ENCODE measurements around the gene C3orf80. TPM values are rescaled to one million over a fixed set of nuclear protein-coding genes. Genes with fewer than 3 reads are reported as not detected.
A peak's percentile ranks its signal among the peaks of the same experiment; 100 is the strongest.
"Not testable (repeated sequence)": the region's sequence is repeated elsewhere in the genome, so short reads cannot be mapped to it uniquely, and the experiment has no call there.

The C3orf80 gene
- total RNA-seq, 2 donors from 2014 or later = not detected

DNA sequence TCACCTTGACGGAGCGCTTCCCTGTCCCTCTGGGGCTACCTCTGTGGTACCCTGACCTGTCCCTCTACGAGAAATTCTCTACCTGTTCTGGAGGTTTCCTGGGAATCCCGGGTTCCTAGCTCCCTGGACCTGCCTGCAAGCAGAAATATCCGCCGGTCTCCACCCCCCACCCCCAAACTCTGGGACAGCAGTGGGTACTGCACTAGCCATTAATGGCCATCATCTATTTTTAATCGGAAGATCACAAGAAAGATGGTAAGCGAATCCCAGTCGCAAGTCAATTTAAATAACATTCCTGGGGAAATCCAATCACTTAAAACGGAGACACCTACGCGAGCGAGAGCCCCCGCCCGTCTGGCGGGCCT lies 429 bp upstream of the C3orf80 start:
- Mint-ChIP-seq H3K27ac (no peak overlapping the region), H3K4me3 (peak overlapping the region; percentile 77), H3K27me3 (peaks cover 31 to 44% of the 10 kb centered on the region in 2 donors), H3K4me1 (ENCODE audit: low read depth in 2 of 2) (peaks cover 10 to 18% of the 10 kb centered on the region in 2 donors), H3K9me3 (no peaks in the 10 kb centered on the region), H3K36me3 (no peaks in the 10 kb centered on the region)
- DNase-seq (ENCODE audit: low spot score) = no peak
- ATAC-seq = no peak

DNA sequence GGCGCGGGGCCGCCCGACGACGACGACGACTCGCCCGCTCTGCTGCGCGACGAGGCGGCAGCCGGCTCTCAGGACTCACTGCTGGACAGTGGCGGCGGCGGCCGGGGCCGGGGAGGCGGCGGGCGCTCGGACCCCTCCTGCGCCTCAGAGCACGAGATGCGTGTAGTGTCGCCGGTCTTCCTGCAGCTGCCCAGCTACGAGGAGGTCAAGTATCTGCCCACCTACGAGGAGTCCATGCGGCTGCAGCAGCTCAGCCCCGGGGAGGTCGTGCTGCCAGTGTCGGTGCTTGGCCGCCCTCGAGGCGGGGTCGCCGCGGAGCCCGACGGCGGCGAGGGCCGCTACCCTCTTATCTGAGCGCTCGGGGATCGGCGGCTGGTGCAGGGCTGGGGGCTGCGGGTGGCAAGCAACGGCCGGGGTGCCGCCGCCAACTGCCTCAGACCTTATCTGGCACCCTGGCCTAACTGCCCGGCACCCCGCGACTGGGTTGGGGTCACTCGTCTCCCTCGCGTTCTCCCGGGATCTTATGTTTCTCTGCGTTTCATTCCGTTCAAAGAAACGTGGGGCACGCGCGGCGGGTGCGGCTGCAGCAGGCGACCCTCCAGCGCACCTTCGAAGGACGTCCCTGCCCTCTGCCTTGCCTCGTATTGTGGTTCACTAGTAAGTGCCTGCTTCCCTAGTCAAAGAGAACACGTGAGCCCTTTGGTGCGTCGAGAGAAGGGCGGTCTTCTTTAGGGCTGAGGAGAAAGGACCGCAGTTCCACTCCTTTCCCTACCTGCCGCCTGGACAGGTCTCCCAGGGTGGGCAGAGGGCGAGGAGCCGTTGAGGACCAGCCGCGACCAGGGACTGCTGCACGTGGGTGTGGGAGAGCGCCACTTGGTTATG lies 1.0 kb downstream of the C3orf80 start:
- ATAC-seq (peak in 1 of 2 donors; percentile 37), DNase-seq (ENCODE audit: low spot score) (no peak)
- Mint-ChIP-seq H3K36me3 (no peaks in the 10 kb centered on the region), H3K4me1 (ENCODE audit: low read depth in 2 of 2) (peaks cover 10 to 18% of the 10 kb centered on the region in 2 donors), H3K27me3 (peaks cover 31 to 45% of the 10 kb centered on the region in 2 donors), H3K4me3 (peak overlapping the region; percentile 81), H3K9me3 (no peaks in the 10 kb centered on the region), H3K27ac (no peak overlapping the region)

GRCh38 chr3:160227419-160227818 lies 2.2 kb downstream of the C3orf80 start:
- Mint-ChIP-seq H3K4me1 (ENCODE audit: low read depth in 2 of 2) (peaks cover 10 to 18% of the 10 kb centered on the region in 2 donors), H3K36me3 (no peaks in the 10 kb centered on the region), H3K27ac (no peak overlapping the region), H3K9me3 (no peaks in the 10 kb centered on the region), H3K4me3 (no peak overlapping the region), H3K27me3 (peaks cover 35 to 45% of the 10 kb centered on the region in 2 donors)
- DNase-seq (ENCODE audit: low spot score) = no peak
- ATAC-seq = no peak

GRCh38 chr3:160232014-160232413 lies 6.8 kb downstream of the C3orf80 start:
- Mint-ChIP-seq H3K4me1 (ENCODE audit: low read depth in 2 of 2) (no peaks in the 10 kb centered on the region), H3K4me3 (no peak overlapping the region), H3K27me3 (peaks cover 14 to 21% of the 10 kb centered on the region in 2 donors), H3K36me3 (no peaks in the 10 kb centered on the region), H3K27ac (no peak overlapping the region), H3K9me3 (no peaks in the 10 kb centered on the region)
- no peak for DNase-seq (ENCODE audit: low spot score)
- ATAC-seq = no peak

GRCh38 chr3:160240719-160241118 lies 15.5 kb downstream of the C3orf80 start:
- not testable (repeated sequence) for DNase-seq (ENCODE audit: low spot score); H3K36me3 Mint-ChIP-seq; H3K4me1 Mint-ChIP-seq (ENCODE audit: low read depth in 2 of 2); H3K27ac Mint-ChIP-seq; H3K9me3 Mint-ChIP-seq; H3K4me3 Mint-ChIP-seq; ATAC-seq
- H3K27me3 Mint-ChIP-seq = peaks cover 20 to 58% of the 10 kb centered on the region in 2 donors

DNA sequence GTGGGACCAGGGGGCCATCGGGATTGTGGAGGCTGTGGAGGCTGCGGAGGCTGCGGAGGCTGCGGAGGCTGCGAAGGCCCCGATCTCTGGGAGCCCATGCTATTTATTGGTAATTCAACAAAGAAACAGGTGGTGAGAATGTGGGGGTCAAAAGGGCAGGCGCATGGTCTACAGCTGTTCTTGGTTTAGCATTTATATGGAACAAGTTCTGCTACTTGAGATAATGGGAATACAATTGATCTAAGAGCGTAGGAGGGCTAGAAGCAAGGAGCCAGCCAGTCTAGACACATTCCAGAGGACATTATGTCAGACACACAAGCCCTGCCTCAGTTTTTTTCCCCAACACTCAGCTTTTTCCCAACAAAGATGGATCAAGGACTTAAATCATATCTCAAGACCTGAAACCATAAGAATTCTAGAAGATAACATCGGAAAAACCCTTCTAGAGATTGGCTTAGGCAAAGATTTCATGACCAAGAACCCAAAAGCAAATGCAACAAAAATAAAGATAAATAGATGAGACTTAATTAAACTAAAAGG lies 20.1 kb downstream of the C3orf80 start:
- Mint-ChIP-seq H3K36me3 (peaks cover 7% of the 10 kb centered on the region), H3K9me3 (peaks cover 6% of the 10 kb centered on the region), H3K27me3 (peaks cover 21 to 47% of the 10 kb centered on the region in 2 donors), H3K4me1 (ENCODE audit: low read depth in 2 of 2) (no peaks in the 10 kb centered on the region), H3K27ac (no peak overlapping the region), H3K4me3 (no peak overlapping the region)
- ATAC-seq (no peak), DNase-seq (ENCODE audit: low spot score) (no peak)

- Mint-ChIP-seq H3K9me3 (peaks cover 4% of the 10 kb centered on the region), H3K27ac (no peak overlapping the region), H3K36me3 (peaks cover 4% of the 10 kb centered on the region), H3K27me3 (peaks cover 14 to 33% of the 10 kb centered on the region in 2 donors), H3K4me1 (ENCODE audit: low read depth in 2 of 2) (no peaks in the 10 kb centered on the region), H3K4me3 (no peak overlapping the region)
- DNase-seq (ENCODE audit: low spot score) = no peak
- ATAC-seq = no peak
Measured at GRCh38 chr3:160247766-160248165, 22.5 kb downstream of the C3orf80 start.

GRCh38 chr3:160253298-160253697 lies 28.1 kb downstream of the C3orf80 start:
- no peaks in the 10 kb centered on the region for H3K9me3 Mint-ChIP-seq
- H3K4me1 Mint-ChIP-seq (ENCODE audit: low read depth in 2 of 2) = no peaks in the 10 kb centered on the region
- no peaks in the 10 kb centered on the region for H3K36me3 Mint-ChIP-seq
- no peak for DNase-seq (ENCODE audit: low spot score)
- no peak overlapping the region for H3K27ac Mint-ChIP-seq
- H3K27me3 Mint-ChIP-seq = peaks cover 2 to 7% of the 10 kb centered on the region in 2 donors
- ATAC-seq = no peak
- H3K4me3 Mint-ChIP-seq = no peak overlapping the region

GRCh38 chr3:160257606-160258005 lies 32.4 kb downstream of the C3orf80 start:
- H3K4me1 Mint-ChIP-seq (ENCODE audit: low read depth in 2 of 2) = peaks cover 6 to 7% of the 10 kb centered on the region in 2 donors
- H3K27me3 Mint-ChIP-seq = no peaks in the 10 kb centered on the region
- ATAC-seq (no peak), DNase-seq (ENCODE audit: low spot score) (no peak)
- no peak overlapping the region for H3K27ac Mint-ChIP-seq
- no peaks in the 10 kb centered on the region for H3K36me3 Mint-ChIP-seq
- H3K4me3 Mint-ChIP-seq = no peak overlapping the region
- no peaks in the 10 kb centered on the region for H3K9me3 Mint-ChIP-seq

- Mint-ChIP-seq H3K27ac (no peak overlapping the region), H3K4me3 (no peak overlapping the region), H3K9me3 (no peaks in the 10 kb centered on the region), H3K4me1 (ENCODE audit: low read depth in 2 of 2) (peaks cover 6 to 7% of the 10 kb centered on the region in 2 donors), H3K27me3 (no peaks in the 10 kb centered on the region), H3K36me3 (no peaks in the 10 kb centered on the region)
- no peak for ATAC-seq
- no peak for DNase-seq (ENCODE audit: low spot score)
Measured at GRCh38 chr3:160259589-160259988, 34.4 kb downstream of the C3orf80 start.

- ATAC-seq = no peak
- H3K27me3 Mint-ChIP-seq = no peaks in the 10 kb centered on the region
- H3K27ac Mint-ChIP-seq = no peak overlapping the region
- H3K36me3 Mint-ChIP-seq = peaks cover 4% of the 10 kb centered on the region
- no peaks in the 10 kb centered on the region for H3K9me3 Mint-ChIP-seq
- H3K4me3 Mint-ChIP-seq = no peak overlapping the region
- H3K4me1 Mint-ChIP-seq (ENCODE audit: low read depth in 2 of 2) = peaks cover 6 to 7% of the 10 kb centered on the region in 2 donors
- no peak for DNase-seq (ENCODE audit: low spot score)
Measured at GRCh38 chr3:160260587-160261270, 35.5 kb downstream of the C3orf80 start.

DNA sequence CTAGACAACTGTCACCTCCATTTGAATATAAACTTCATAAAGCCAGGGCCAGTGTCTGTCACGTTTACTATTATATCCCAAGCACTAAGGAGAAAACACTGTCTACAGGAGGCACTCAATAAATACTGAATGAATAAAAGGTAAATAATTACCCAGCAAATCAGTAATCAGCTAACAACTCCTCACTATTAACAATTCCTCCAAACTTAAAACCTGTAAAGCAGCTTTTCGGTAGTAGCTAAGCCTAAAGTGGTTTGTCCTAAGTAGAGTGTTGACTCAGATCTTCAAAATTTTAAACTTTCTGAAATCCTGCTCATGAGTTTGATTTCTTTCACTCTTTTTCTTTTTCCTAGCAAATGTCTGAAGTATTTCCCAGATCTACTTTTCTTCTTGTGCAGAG lies 39.9 kb downstream of the C3orf80 start:
- DNase-seq (ENCODE audit: low spot score) = no peak
- ATAC-seq = no peak
- Mint-ChIP-seq H3K4me1 (ENCODE audit: low read depth in 2 of 2) (peaks cover 6 to 7% of the 10 kb centered on the region in 2 donors), H3K4me3 (no peak overlapping the region), H3K27me3 (no peaks in the 10 kb centered on the region), H3K27ac (no peak overlapping the region), H3K9me3 (no peaks in the 10 kb centered on the region), H3K36me3 (peaks cover 4% of the 10 kb centered on the region)
